GM12872 (cell line): ENCODE results near the gene FGFR3.

ENCODE experiments used
- TF ChIP-seq, protein P1 (sequence below): IDR thresholded peaks from 3 replicates; pipeline ENCODE4 v1.5.1; 2011; ENCODE audit warnings: low read depth, mild to moderate bottlenecking, low read length, moderate library complexity; ENCODE audit not compliant: insufficient read depth

FGFR3 gene

DNA sequence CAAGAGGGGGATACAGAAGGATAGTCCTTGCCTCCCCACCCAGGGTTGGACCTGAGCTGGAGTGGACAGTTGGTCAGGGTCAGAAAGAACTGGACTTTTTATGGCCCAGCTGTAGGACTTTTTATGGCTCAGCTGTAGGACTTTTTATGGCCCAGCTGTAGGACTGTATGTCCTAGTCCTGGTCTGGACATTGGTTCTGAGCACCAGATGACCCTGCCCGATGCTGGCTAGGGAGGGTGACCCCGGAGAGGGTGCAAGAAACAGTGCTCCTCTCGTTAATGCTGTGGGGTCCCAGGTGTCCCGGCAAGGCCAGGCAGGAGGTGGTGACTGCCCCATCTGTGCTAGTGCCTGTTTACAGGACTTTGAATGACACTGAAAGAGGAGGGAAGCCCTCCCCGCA, 64.8 kb downstream of the FGFR3 start:
- TF ChIP-seq, protein P1, sequence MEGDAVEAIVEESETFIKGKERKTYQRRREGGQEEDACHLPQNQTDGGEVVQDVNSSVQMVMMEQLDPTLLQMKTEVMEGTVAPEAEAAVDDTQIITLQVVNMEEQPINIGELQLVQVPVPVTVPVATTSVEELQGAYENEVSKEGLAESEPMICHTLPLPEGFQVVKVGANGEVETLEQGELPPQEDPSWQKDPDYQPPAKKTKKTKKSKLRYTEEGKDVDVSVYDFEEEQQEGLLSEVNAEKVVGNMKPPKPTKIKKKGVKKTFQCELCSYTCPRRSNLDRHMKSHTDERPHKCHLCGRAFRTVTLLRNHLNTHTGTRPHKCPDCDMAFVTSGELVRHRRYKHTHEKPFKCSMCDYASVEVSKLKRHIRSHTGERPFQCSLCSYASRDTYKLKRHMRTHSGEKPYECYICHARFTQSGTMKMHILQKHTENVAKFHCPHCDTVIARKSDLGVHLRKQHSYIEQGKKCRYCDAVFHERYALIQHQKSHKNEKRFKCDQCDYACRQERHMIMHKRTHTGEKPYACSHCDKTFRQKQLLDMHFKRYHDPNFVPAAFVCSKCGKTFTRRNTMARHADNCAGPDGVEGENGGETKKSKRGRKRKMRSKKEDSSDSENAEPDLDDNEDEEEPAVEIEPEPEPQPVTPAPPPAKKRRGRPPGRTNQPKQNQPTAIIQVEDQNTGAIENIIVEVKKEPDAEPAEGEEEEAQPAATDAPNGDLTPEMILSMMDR = no peak
